KBM-7 (cell line): ENCODE data around the gene OR52E6.

Source experiments
- DNase-seq: peaks from one replicate; pipeline ENCODE4 v3.0.0-alpha.2; 2015
- in situ Hi-C: fragments of 300-500 bp; cut with MboI; formaldehyde crosslinking; loops from 2 replicates; pipeline ENCODE4 v1.14.3; 2020; ENCODE audit warnings: low sequenced_read_pairs, low pct_unique_long_range_greater_than_20kb, mixed read lengths

Gene OR52E6

DNA sequence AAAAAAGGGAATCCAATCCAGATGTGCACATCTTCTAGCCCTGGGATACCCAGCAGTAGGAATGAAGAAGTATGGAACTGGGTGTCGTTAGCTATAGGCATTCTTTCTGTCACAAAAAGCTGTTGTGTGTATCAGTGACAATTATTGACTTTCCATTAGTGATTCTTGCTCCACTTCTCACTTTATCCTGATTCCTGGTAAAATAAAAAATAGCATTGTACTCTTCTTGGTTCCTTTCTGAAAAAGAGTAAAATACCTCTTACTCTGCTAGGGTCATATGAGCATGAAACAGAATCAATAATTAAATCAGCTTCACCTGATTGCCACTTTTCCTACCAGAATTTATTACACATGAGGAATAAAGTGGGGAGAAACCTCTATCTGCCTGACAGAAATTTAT lies at the start of gene OR52E6:
Gene OR52E6 (minus strand): TSS at position 101 of the 400 bp plus-strand sequence. CDS start 0 bp downstream, at position 101.
- in situ Hi-C loops, result no loop called here
- DNase-seq, result no peak

DNA sequence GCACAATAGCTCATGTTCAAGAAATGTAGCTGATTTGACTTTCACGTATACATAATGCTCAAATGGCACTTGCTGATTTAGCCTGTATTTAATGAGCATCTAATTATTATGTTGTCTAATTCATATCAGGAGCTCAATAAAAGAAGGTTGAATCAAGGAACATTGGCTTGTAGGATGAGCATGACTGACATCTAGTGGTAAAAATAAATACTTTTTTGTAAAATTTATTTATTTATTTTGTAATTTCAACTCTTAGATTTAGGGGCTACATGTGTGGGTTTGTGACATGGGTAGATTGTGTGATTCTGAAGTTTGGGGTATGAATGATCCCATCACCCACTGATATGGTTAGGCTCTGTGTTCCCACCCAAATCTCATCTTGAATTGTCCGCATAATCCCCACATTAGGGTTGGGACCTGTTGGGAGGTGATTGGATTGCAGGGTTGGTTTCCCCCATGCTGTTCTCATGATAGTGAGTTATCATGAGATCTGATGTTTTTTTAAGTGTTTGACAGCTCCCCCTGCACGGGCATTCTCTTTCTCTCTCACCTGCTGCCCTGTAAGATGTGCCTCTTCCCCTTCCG lies 49.6 kb upstream of the OR52E6 start:
- DNase-seq, result peak; percentile 45
- in situ Hi-C loops, result no loop called here

DNA sequence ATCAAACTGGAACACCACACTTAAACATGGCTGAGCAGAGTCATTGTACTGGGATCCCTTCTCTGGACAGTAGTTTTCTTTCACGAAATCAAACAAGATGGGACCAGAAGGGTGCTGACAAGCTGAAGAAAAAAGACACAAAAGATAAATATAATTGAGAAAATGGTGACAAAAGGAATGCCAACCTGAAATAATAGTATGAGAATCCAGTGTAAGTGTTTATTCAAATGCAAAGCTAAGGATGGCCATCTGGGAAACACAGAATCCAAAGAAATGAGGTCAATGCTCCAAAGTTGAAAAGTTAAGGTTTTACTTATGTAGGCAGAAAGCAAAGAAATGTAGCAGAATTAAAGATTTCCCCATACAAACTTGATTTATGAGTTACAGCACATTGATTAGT lies 46.0 kb upstream of the OR52E6 start:
- in situ Hi-C loops, result no loop called here
- DNase-seq, result no peak

DNA sequence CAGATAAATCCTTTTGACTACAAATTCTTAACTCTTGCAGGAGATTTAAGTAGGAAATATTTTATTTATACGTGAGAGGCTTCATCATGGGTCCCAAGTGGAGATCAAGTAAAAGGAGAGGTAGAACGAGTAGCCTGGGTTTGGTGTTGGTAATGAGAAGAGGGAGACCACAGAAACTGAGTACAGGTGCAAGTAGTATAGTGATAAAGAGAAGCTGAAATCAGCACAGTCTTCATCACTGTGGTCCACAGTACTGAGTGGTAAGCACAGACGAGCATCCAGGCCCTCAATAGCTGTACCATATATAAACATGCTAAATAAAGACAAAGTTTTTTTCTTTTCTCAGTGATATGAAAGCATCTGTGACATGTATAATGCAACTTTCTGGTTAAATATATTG lies 45.5 kb upstream of the OR52E6 start:
- no peak for DNase-seq
- in situ Hi-C loops, result no loop called here

DNA sequence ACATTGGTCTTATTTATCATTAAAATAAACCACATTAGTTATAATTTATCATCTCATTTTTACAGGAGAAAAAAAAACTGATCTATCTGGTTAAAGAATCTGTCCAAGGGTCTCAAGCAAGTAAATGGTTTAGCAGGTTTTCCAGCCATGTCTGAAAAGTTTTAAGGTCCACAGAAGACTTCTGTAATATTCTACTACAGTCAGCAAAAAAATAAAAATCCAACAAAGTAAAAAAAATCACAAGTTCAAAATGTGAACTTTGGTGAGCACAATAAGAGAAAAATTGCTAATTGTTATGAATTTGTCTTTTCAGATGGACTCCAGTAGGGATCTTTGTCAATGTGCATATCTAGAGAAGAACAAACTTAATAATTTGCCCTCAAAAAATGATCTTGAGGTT lies 40.1 kb upstream of the OR52E6 start:
- in situ Hi-C loops, result no loop called here
- no peak for DNase-seq

DNA sequence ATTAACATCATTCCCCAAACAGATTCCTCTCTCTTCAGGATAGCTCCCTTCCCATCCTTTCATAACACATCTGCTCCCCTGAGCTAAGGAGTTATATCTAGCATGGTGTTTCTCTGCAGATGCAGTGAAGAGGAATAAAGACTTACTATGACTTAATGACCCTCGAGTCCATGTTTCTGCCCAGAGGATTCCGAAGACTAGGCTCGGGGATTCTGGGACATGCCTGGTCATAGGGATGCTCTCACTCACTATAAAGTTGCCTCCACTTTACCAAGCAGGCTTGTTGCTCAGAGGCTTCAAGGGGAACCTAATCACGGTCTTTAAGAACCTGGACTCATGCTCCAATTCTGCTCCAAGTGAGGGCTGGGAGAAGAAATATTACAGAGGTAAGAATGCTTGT lies 38.6 kb upstream of the OR52E6 start, which contains the start of gene OR52E4:
Gene OR52E4 (plus strand): TSS at position 301 of the 400 bp plus-strand sequence. CDS start 3,664 bp downstream, outside the sequence.
- no peak for DNase-seq
- in situ Hi-C loops, result no loop called here

DNA sequence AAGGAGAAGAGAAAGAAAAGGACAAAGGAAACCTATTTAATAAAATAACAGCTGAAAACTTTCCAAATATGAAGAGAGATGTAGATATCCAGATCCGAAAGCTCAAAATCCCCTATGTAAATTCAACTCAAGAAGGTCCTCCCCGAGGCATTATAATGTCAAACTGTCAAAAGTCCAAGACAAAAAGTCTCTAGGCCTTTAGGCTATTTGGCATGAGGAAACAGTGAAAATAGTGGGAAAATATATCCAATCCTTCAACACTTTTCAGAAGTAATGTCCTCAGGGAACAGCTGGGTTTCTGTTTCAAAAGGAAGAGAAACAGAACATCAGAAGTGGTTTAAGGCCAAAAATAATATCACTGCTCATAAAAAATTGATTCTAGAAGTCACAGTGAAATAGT lies 36.9 kb upstream of the OR52E6 start:
- no peak for DNase-seq
- in situ Hi-C loops, result no loop called here

DNA sequence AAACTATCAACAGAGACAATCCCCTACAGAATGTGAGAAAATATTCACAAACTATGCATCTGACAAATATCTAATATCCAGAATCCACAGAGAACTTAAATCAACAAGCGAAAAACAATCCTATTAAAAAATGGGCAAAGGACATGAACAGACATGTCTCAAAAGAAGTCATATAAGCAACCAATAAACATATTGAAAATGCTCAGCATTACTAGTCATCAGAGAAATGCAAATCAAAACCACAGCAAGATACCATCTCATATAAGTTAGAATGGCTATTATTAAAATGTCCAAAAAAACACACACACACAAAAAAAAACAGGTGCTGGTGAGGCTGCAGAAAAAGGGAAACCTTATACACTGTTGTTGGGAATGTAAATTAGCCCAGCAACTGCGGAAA lies 24.1 kb upstream of the OR52E6 start:
- no peak for DNase-seq
- in situ Hi-C loops, result no loop called here

DNA sequence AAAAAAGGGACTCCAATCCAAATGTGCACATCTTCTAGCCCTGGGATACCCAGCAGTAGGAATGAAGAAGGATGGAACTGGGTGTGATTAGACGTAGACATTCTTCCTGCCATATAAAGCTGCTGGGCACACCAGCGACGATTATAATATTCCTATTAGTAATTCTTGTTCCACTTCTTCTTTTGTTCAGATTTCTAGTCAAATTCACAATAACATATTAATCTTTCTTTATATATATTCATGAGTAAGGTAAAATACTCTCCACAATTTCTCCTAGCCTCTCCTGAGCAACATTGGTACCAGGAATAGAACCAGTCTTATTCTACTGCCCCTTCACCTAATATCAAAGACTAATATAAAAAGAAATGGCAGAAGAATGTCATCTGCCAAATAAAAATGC lies 15.9 kb upstream of the OR52E6 start, which contains the start of gene OR52E8:
Gene OR52E8 (minus strand): TSS at position 101 of the 400 bp plus-strand sequence. CDS start 0 bp downstream, at position 101.
- DNase-seq, result no peak
- in situ Hi-C loops, result no loop called here

DNA sequence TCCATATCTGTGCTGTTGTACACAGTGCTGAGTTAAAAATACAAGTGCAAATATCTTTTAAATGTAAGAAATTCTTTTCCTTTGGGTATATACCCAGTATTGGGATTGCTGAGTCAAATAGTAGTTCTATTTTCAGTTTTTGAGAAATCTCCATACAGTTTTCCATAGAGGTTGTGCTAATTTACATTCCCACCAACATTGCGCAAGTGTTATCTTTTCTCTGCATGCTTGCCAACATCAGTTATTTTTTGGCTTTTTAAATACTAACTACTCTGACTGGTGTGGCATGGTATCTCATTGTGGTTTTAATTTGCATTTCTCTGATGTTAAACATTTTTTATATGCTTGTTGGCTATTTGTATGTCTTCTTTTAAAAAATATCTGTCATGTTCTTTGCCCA lies 9.3 kb upstream of the OR52E6 start:
- no peak for DNase-seq
- in situ Hi-C loops, result no loop called here

DNA sequence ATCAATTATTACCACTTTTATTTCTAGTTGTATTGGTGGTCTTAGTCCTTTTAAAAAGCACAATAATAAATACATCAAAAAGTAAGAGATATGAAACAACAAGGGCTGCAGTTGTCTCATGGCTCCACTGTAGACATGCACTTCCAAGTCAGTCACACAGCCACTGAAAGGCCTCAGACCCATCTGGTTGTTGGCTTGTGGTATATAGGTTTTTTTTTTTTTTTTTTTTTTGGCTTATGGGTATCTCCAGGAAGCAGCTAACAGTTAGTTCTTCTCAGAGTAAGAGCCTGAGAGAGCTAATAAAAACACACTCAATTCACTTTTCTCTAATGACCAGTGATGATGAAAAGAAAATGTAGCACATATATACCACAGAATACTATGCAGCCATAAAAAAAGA lies 6.0 kb upstream of the OR52E6 start:
- peak; percentile 9 for DNase-seq
- in situ Hi-C loops, result no loop called here

DNA sequence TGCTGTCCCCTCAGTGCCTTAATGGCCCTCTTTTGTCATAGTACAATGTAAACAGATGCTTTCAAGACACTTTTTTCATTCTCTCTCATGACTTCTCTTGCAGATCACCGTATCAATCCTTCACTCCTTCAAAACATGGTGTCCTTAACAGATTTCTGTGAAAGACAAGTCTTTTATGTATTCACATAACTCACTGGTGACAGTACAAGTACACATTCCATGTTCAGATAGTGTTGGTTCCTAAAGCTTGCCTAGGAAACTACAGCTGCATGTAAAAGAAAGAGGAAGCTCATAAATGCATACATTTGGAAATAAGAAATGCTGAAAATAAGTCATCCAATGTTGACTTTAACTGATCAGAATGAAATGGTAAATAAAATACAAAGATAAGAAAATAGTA lies 5.0 kb upstream of the OR52E6 start:
- in situ Hi-C loops, result no loop called here
- DNase-seq, result peak; percentile 16

DNA sequence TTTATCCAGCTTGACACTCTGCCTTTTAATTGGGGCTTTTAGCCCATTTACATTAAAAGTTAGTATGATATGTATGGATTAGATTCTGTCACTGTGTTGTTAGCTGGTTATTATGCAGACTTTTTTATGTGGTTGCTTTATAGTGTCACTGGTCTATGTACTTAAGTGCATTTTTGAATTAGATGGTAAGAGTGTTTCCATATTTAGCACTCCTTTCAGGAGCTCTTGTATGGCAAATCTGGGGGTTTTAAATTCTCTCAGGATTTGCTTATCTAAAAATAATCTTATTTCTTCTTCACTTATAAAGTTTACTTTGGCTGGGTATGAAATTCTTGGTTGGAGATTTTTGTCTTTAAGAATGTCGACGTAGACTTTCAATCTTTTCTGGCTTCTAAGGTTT lies 4.0 kb downstream of the OR52E6 start:
- no peak for DNase-seq
- in situ Hi-C loops, result no loop called here

DNA sequence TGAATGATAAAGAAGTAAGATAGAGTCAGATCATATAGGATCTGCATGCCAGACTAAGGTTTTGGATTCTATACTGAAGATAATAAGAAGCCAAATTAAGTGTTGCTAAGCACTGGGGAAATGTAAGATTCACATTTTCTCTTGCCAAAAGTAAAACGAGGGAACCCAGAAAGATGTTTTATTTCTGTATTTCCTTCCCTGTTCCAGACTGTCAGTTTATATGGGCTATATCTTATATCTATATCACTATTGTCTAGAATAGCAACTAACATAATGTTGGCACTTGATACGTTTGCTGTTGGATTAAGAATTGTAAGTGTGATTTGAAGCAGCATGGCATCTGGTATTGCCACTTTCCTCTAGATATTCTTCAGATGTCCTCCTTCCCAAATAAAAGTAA lies 8.3 kb downstream of the OR52E6 start:
- DNase-seq, result no peak
- in situ Hi-C loops, result no loop called here

DNA sequence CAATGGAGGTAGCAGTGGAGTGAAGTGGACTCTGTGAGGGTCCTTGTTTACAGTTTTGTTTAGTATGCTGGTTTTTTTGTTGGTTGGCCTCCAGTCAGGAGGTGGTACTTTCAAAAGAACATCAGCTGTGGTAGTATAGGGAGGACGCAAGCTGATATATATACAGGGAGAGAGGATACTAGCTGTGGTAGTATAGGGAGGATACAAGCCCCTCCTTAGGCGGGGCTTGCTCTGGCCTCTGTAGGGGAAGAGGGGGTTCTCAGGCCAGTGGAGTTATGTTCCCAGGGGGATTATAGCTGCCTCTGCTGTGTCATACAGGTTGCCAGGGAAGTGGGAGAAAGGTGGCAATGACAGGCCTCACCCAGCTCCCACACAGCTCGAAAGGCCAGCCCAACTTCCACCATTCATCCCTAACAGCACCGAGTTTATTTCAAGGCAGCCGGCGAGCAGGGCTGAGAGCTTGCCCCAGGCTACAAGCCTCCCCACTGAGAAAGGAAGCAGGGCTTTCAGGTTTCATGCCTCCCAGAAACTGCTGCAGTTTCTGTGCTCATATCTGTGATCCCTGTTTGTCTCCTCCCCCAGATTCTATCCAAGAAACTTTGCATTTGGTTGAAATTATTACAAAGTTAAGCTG lies 10.4 kb downstream of the OR52E6 start:
- in situ Hi-C loops, result no loop called here

DNA sequence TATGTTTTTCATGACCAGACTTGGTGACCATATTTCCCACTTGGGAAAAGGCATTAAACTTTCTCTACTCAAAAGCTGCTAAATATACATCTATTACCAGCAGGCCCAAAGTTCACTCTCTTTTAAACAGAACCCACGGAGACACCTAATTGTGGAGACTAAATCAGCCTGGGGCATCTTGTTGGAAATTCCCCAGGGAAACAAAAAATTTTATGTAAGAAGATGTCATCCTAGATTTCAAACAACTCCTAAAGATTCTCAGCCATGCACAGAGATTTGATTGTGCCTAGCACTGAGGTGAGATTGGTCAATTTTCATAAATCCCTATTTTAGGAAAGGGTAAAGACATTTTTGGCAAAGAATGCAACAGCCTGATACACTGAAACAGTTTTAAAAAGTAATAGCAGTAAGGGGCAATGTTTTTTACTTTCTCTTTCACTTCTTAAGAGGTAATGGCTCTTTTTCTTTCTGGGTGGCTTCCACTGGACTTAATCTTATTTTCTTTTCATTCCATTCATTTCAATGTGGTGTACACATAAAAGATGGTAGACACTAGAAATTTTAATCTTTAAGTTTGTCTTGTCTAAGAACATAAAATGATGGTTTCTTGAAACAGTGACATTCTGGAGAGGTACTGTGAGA lies 23.3 kb downstream of the OR52E6 start:
- DNase-seq, result peak; percentile 12
- in situ Hi-C loops, result no loop called here

More for the DNA sequence above, 10.4 kb downstream of the OR52E6 start:
- no peak for DNase-seq

DNA sequence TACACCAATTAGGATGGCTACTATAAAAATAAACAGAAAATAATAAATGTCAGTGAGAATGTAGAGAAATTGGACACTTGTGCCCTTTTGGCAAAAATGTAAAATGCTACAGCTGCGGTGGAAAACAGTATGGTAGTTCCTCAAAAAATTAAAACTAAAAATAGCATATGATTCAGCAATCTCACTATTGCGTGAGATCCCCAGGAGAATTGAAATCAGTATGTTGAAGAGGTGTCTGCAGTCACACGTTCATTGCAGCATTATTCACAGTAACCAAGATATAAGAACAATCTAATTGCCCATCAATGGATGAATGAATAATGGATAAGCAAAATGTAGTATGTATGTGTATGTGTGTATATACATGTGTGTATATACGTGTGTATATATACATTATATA lies 26.2 kb downstream of the OR52E6 start:
- DNase-seq, result peak; percentile 84

DNA sequence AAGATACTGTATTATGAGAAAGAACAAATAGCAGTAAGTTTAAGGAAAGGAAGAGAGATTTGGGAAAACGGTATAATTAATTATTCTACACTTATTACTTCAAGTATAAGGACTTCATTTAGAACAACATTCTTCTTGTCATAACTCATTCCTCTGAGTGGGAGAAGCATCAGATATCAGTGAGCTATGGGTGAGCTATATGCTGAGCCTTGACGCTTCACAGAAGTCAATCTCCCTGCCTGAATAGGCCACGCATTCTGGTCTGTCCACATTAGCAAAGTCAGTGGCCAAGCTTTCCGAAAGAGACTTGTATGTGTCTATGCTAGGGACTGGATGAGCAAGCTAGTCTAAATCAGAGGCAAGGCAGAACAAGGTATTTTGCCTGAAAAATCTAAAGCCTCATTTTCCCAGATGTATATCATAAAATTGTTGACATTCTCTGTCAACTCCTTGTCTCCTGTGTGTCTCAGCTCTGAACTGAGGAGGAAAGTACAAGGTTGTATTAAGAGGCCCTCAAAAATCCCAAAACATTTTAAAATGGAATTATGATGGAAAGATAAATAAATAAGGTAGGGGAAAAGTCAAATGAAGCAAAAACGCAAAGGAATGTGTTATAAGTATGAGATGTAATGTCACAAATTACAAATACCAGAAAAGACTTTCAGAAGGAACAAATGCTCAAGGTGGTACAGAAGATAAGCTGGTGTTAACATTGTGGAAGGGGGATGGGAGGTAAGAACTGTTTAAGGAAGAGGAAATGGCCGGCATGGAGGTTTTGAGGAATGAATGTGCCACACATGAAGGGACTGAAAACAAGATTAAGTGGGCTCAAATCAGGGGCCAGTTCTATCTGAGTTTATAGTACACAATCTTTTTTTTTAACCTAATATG lies 31.5 kb downstream of the OR52E6 start:
- in situ Hi-C loops, result no loop called here
- DNase-seq, result peak; percentile 59

More for the DNA sequence above, 26.2 kb downstream of the OR52E6 start:
- in situ Hi-C loops, result no loop called here

DNA sequence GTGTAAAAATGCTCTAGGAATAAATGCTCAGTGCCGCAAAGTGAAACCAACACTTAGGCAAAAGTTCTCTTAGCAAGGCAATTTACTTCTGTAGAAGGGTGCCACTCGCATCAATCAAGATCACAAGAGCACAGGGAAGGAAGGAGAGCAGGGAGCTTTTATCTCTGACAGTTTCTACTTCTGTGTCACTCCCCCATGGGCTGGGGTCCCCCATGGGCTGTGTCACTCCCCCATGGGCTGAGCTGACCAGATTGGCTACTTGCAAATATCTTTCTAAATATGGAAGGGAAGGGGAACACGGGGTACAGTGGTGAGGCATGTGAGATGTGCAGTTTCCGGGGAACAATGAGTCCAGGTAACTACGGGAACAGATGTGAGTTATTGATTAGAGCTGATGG lies 32.6 kb downstream of the OR52E6 start:
- peak; percentile 52 for DNase-seq
- in situ Hi-C loops, result no loop called here
